ENCODE results near the gene IHH. TPM values are rescaled to one million over a fixed set of nuclear protein-coding genes. Genes with fewer than 3 reads are reported as not detected.

The IHH gene
- polyA plus RNA-seq, 1 of the 3 experiments (the other 2 are of a cell fraction): 0.03 TPM

DNA sequence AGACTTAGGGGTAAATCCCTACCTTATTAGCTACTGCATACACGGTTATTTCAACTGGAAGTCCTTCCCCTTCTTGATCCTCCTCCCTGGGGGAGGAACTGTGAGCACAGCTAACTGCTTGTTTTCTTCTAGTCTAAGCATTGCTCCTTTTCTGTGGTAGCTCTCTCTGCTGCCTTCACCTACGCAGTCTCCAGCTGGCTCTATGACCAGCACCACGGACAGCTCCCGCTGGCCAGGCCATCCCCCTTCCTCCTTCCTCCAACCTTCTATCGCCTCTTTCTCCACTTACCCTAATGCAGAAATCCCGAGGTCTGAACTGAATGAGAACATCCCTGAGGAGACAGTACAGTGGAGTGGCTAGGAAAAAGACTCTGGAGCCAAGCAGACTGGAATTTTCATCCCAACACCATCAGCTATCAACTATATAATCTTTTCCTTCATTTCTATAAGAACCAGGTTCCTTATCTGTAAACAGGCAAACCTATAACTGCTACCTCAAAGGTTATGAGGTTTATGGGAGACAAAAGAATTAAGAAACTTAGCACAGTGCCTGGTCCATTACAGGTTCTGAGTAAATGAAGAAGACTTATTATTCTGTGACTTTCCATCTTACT lies 14.7 kb downstream of the IHH start:
- peaks cover 0 to 2% of the 10 kb centered on the region in 2 experiments; a peak in 1 of 4 replicates for H3K4me1 ChIP-seq (ENCODE audit: control insufficient read depth in 1 of 2, insufficient read depth in 2 of 2, low read depth in 1 of 2, low read length in 1 of 2)
- DNase-seq: no peak
- no peak overlapping the region for H3K4me2 ChIP-seq
- H3F3A ChIP-seq (replicated peaks; ENCODE audit: insufficient read depth): no peaks in the 10 kb centered on the region
- H3K79me2 ChIP-seq (ENCODE audit: insufficient read depth): no peaks in the 10 kb centered on the region
- no peaks in the 10 kb centered on the region for H3K9me2 ChIP-seq
- no peaks in the 10 kb centered on the region for H3K9me3 ChIP-seq
- no peak overlapping the region for H3K9ac ChIP-seq
- no peak overlapping the region for H2AFZ ChIP-seq (ENCODE audit: low read depth)
- CTCF ChIA-PET: interaction anchor here (0.8 to 3.2 kb wide), 9 partner anchors 12 to 249 kb away, joined by 3 to 19 read pairs (median 5); no protein-coding TSS in a partner anchor
- no peak overlapping the region for H3K4me3 ChIP-seq (ENCODE audit: low read depth in 2 of 2, low read length in 1 of 2)
- 27% methylated on average over 6 of the region's 6 CpGs for WGBS (ENCODE audit: low lambda C conversion rate)
- POLR2A ChIA-PET: no interaction called here
- no peak for TF ChIP-seq FOXJ3 (CRISPR knock-in tag; IDR thresholded peaks at IDR 0.05)
- TF ChIP-seq, protein P1, sequence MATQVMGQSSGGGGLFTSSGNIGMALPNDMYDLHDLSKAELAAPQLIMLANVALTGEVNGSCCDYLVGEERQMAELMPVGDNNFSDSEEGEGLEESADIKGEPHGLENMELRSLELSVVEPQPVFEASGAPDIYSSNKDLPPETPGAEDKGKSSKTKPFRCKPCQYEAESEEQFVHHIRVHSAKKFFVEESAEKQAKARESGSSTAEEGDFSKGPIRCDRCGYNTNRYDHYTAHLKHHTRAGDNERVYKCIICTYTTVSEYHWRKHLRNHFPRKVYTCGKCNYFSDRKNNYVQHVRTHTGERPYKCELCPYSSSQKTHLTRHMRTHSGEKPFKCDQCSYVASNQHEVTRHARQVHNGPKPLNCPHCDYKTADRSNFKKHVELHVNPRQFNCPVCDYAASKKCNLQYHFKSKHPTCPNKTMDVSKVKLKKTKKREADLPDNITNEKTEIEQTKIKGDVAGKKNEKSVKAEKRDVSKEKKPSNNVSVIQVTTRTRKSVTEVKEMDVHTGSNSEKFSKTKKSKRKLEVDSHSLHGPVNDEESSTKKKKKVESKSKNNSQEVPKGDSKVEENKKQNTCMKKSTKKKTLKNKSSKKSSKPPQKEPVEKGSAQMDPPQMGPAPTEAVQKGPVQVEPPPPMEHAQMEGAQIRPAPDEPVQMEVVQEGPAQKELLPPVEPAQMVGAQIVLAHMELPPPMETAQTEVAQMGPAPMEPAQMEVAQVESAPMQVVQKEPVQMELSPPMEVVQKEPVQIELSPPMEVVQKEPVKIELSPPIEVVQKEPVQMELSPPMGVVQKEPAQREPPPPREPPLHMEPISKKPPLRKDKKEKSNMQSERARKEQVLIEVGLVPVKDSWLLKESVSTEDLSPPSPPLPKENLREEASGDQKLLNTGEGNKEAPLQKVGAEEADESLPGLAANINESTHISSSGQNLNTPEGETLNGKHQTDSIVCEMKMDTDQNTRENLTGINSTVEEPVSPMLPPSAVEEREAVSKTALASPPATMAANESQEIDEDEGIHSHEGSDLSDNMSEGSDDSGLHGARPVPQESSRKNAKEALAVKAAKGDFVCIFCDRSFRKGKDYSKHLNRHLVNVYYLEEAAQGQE (IDR thresholded peaks at IDR 0.05; ENCODE audit: low read depth, low read length): peak; percentile 99
- H3K27ac ChIP-seq (ENCODE audit: low read depth in 2 of 2, low read length in 1 of 2): no peak overlapping the region
- H4K20me1 ChIP-seq (ENCODE audit: insufficient read depth): no peaks in the 10 kb centered on the region
- peaks cover 10% of the 10 kb centered on the region for H3K27me3 ChIP-seq (ENCODE audit: insufficient read depth)
- H3K36me3 ChIP-seq (replicated peaks in 1 of 2; ENCODE audit: control insufficient read depth in 1 of 2, insufficient read depth in 2 of 2, low read length in 1 of 2): no peaks in the 10 kb centered on the region

DNA sequence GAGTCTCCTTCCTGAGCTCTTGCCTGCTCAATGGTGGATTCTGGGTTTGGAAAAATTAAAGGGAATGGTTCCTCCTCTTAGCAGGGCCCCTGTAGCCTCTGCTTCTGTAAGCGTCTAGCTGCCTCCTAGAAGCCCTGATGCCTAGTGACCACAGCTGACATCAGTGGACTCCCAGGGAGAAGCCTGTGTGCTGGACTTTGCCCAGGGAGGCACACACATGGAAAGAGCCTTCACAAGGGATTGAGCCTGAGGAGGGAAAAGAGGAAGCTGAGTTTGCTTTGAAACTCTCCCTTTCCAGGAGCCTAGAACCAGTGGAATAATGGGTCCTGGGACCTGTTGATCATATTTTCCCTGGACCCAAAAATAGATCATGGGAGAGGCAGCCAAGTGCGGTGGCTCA lies 18.0 kb downstream of the IHH start:
- POLR2A ChIA-PET: no interaction called here
- peaks cover 4 to 6% of the 10 kb centered on the region in 2 experiments; a peak in 1 of 4 replicates for H3K4me1 ChIP-seq (ENCODE audit: control insufficient read depth in 1 of 2, insufficient read depth in 2 of 2, low read depth in 1 of 2, low read length in 1 of 2)
- H3K79me2 ChIP-seq (ENCODE audit: insufficient read depth): no peaks in the 10 kb centered on the region
- no peaks in the 10 kb centered on the region for H3K9me2 ChIP-seq
- H2AFZ ChIP-seq (ENCODE audit: low read depth): no peak overlapping the region
- H3K27ac ChIP-seq (ENCODE audit: low read depth in 2 of 2, low read length in 1 of 2): no peak overlapping the region
- WGBS (ENCODE audit: low lambda C conversion rate): 27% methylated on average over 1 of the region's 2 CpGs
- TF ChIP-seq GABPA (IDR thresholded peaks at IDR 0.05; ENCODE audit: low read depth): no peak
- no peaks in the 10 kb centered on the region for H3F3A ChIP-seq (replicated peaks; ENCODE audit: insufficient read depth)
- H3K4me2 ChIP-seq: no peak overlapping the region
- no peak overlapping the region for H3K9ac ChIP-seq
- no peaks in the 10 kb centered on the region for H4K20me1 ChIP-seq (ENCODE audit: insufficient read depth)
- no peak overlapping the region for H3K4me3 ChIP-seq (ENCODE audit: low read depth in 2 of 2, low read length in 1 of 2)
- CTCF ChIA-PET: interaction anchor here (1.4 to 6.7 kb wide), 8 partner anchors 14 to 77 kb away, joined by 4 to 64 read pairs (median 8); no protein-coding TSS in a partner anchor
- H3K9me3 ChIP-seq: no peaks in the 10 kb centered on the region
- peaks cover under 1% of the 10 kb centered on the region; the same call in 1 of the 2 replicates for H3K27me3 ChIP-seq (ENCODE audit: insufficient read depth)
- DNase-seq: no peak
- no peaks in the 10 kb centered on the region for H3K36me3 ChIP-seq (replicated peaks in 1 of 2; ENCODE audit: control insufficient read depth in 1 of 2, insufficient read depth in 2 of 2, low read length in 1 of 2)

DNA sequence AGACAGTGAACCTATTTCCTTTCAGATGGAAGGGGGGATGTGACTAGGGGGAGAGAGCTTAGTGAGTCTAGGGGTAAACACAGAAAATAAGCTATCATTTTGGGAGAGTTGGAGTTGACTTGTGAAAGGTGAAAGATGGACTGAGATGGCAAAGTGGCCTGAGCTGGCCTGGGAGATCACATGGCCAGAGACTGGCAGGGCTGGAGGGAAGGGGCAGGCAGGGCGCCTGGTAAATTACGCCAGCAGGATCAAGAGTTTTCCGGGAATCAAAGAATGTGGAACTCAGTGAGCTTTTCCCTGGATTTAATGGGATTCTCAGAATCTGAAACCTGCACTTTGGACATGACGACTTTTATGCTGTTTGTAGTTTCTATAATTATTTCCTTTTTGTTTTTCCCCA lies 18.6 kb downstream of the IHH start:
- no peaks in the 10 kb centered on the region for H3K36me3 ChIP-seq (replicated peaks in 1 of 2; ENCODE audit: control insufficient read depth in 1 of 2, insufficient read depth in 2 of 2, low read length in 1 of 2)
- H3K79me2 ChIP-seq (ENCODE audit: insufficient read depth): no peaks in the 10 kb centered on the region
- H2AFZ ChIP-seq (ENCODE audit: low read depth): 0 out of 2 replicates have a peak overlapping the region, but pooled peaks have one; percentile 67
- no peak overlapping the region for H3K9ac ChIP-seq
- CTCF ChIA-PET: interaction anchor here (0.6 to 6.7 kb wide), 13 partner anchors 13 to 1124 kb away, joined by 3 to 64 read pairs (median 6); no protein-coding TSS in a partner anchor
- no peak overlapping the region for H3K4me3 ChIP-seq (ENCODE audit: low read depth in 2 of 2, low read length in 1 of 2)
- H3K9me3 ChIP-seq: no peaks in the 10 kb centered on the region
- H4K20me1 ChIP-seq (ENCODE audit: insufficient read depth): no peaks in the 10 kb centered on the region
- H3K27ac ChIP-seq (ENCODE audit: low read depth in 2 of 2, low read length in 1 of 2): no peak overlapping the region
- POLR2A ChIA-PET: no interaction called here
- WGBS (ENCODE audit: low lambda C conversion rate): 60% methylated on average over 4 of the region's 4 CpGs
- TF ChIP-seq EZH2phosphoT487 (IDR thresholded peaks at IDR 0.05; ENCODE audit: borderline replicate concordance, low read depth): no peak
- TF ChIP-seq SIN3A (IDR thresholded peaks at IDR 0.05; ENCODE audit: borderline replicate concordance, low read depth, low read length): no peak
- TF ChIP-seq TCF12 (IDR thresholded peaks at IDR 0.05): no peak
- no peak for TF ChIP-seq MEF2A (IDR thresholded peaks at IDR 0.05; ENCODE audit: borderline replicate concordance, low read depth)
- TF ChIP-seq RAD21 (IDR thresholded peaks at IDR 0.05; ENCODE audit: low read length): no peak
- no peak for TF ChIP-seq TAF1 (IDR thresholded peaks at IDR 0.05; ENCODE audit: borderline replicate concordance, low read depth, low read length)
- TF ChIP-seq, protein P2, sequence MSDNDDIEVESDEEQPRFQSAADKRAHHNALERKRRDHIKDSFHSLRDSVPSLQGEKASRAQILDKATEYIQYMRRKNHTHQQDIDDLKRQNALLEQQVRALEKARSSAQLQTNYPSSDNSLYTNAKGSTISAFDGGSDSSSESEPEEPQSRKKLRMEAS (IDR thresholded peaks at IDR 0.05; ENCODE audit: low read depth): no peak
- TF ChIP-seq MXI1 (IDR thresholded peaks at IDR 0.05; ENCODE audit: low read depth, low read length): no peak
- no peak for TF ChIP-seq GATA2 (CRISPR knock-in tag; IDR thresholded peaks at IDR 0.05)
- TF ChIP-seq, protein P3, sequence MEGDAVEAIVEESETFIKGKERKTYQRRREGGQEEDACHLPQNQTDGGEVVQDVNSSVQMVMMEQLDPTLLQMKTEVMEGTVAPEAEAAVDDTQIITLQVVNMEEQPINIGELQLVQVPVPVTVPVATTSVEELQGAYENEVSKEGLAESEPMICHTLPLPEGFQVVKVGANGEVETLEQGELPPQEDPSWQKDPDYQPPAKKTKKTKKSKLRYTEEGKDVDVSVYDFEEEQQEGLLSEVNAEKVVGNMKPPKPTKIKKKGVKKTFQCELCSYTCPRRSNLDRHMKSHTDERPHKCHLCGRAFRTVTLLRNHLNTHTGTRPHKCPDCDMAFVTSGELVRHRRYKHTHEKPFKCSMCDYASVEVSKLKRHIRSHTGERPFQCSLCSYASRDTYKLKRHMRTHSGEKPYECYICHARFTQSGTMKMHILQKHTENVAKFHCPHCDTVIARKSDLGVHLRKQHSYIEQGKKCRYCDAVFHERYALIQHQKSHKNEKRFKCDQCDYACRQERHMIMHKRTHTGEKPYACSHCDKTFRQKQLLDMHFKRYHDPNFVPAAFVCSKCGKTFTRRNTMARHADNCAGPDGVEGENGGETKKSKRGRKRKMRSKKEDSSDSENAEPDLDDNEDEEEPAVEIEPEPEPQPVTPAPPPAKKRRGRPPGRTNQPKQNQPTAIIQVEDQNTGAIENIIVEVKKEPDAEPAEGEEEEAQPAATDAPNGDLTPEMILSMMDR (IDR thresholded peaks at IDR 0.05): no peak
- TF ChIP-seq RXRA (IDR thresholded peaks at IDR 0.05; ENCODE audit: borderline replicate concordance, low read depth): no peak
- no peak for TF ChIP-seq ELF1 (IDR thresholded peaks at IDR 0.05)
- no peak for TF ChIP-seq FOXJ3 (CRISPR knock-in tag; IDR thresholded peaks at IDR 0.05)
- H3F3A ChIP-seq (replicated peaks; ENCODE audit: insufficient read depth): no peaks in the 10 kb centered on the region
- H3K4me1 ChIP-seq (ENCODE audit: control insufficient read depth in 1 of 2, insufficient read depth in 2 of 2, low read depth in 1 of 2, low read length in 1 of 2): peaks cover 4 to 6% of the 10 kb centered on the region in 2 experiments; a peak in 1 of 4 replicates
- no peak for DNase-seq
- H3K4me2 ChIP-seq: no peak overlapping the region
- no peaks in the 10 kb centered on the region for H3K27me3 ChIP-seq (ENCODE audit: insufficient read depth)
- H3K9me2 ChIP-seq: no peaks in the 10 kb centered on the region
